Neutrophil (primary cell): ENCODE data around the gene CCDC106.
A peak's percentile ranks its signal among the peaks of the same experiment; 100 is the strongest.

Source experiments
- H3K27ac ChIP-seq: fragments of 200-600 bp; sonication (generic); 2 replicates; pipeline ENCODE4 v1.5.1; 2016; ENCODE audit warnings: mild to moderate bottlenecking, moderate library complexity
- H3K27me3 ChIP-seq: fragments of 200-600 bp; sonication (generic); 2 replicates; pipeline ENCODE4 v1.6.0; 2016; ENCODE audit warnings: mild to moderate bottlenecking
- H3K36me3 ChIP-seq: fragments of 200-600 bp; sonication (generic); 2 replicates; pipeline ENCODE4 v1.5.1; 2017
- H3K4me1 ChIP-seq, 2 experiments: fragments of 200-600 bp in 1 of 2; sonication (generic) in 1 of 2; 1 replicate in 1 of 2; 2 replicates in 1 of 2; pipeline versions ENCODE4 v1.5.1 to v1.6.1; 2013 to 2016; ENCODE audit warnings: low read depth in 1 of 2, low read length in 1 of 2, mild to moderate bottlenecking in 1 of 2, moderate library complexity in 1 of 2; ENCODE audit not compliant: control insufficient read depth in 1 of 2, insufficient read depth in 1 of 2
- H3K4me3 ChIP-seq, 2 experiments: fragments of 200-600 bp in 1 of 2; sonication (generic) in 1 of 2; 1 replicate in 1 of 2; 2 replicates in 1 of 2; pipeline ENCODE4 v1.5.1; 2013 to 2016; ENCODE audit warnings: low read depth in 1 of 2, low read length in 1 of 2, mild to moderate bottlenecking in 1 of 2, moderate library complexity in 1 of 2
- H3K9me3 ChIP-seq: fragments of 200-600 bp; sonication (generic); 2 replicates; pipeline ENCODE4 v1.5.1; 2016
- CTCF ChIP-seq: fragments of 200-600 bp; sonication (generic); IDR thresholded peaks from 2 replicates; pipeline ENCODE4 v1.5.1; 2016; ENCODE audit warnings: antibody characterized with exemption

CCDC106 gene

GRCh38 chr19:55616395-55616875 lies 31.6 kb upstream of the CCDC106 start:
- no peaks in the 10 kb centered on the region for H3K27me3 ChIP-seq
- H3K27ac ChIP-seq = peak overlapping the region; percentile 66
- H3K9me3 ChIP-seq = no peaks in the 10 kb centered on the region
- TF ChIP-seq CTCF = no peak
- H3K36me3 ChIP-seq = peaks cover 45% of the 10 kb centered on the region
- no peak overlapping the region for H3K4me3 ChIP-seq
- H3K4me1 ChIP-seq = peaks cover 55 to 64% of the 10 kb centered on the region in 2 experiments

- H3K27me3 ChIP-seq = no peaks in the 10 kb centered on the region
- peak overlapping the region; percentile 66 for H3K27ac ChIP-seq
- H3K4me3 ChIP-seq = no peak overlapping the region
- peaks cover 55 to 64% of the 10 kb centered on the region in 2 experiments for H3K4me1 ChIP-seq
- peaks cover 53% of the 10 kb centered on the region for H3K36me3 ChIP-seq
- TF ChIP-seq CTCF = no peak
- H3K9me3 ChIP-seq = no peaks in the 10 kb centered on the region
Measured at GRCh38 chr19:55617426-55617825, 30.6 kb upstream of the CCDC106 start.

DNA sequence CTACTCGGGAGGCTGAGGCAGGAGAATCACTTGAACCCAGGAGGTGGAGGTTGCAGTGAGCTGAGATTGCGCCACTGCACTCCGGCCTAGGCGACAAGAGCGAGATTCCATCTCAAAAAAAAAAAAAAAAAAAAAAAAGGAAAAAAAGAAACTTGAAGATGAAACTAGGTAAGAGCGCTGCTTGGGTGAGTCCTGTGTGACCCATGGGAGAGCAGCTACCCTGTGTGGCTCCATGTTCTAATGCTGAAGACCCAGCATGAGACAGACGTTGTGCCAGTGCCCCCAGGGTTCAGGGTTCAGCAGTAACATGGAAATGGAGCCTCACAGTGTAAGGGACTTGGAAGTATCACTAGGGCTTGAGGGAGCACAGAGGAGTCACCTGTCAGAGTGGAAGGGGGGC lies 29.6 kb upstream of the CCDC106 start:
- peaks cover 53% of the 10 kb centered on the region for H3K36me3 ChIP-seq

GRCh38 chr19:55619286-55619685 lies 28.7 kb upstream of the CCDC106 start:
- Histone ChIP-seq H3K4me1 (peaks cover 70 to 72% of the 10 kb centered on the region in 2 experiments), H3K36me3 (peaks cover 44% of the 10 kb centered on the region), H3K4me3 (peak overlapping the region in 1 of 2 experiments; percentile 0), H3K27ac (peak overlapping the region; percentile 96), H3K9me3 (no peaks in the 10 kb centered on the region), H3K27me3 (no peaks in the 10 kb centered on the region)
- no peak for TF ChIP-seq CTCF

More for the DNA sequence above, 29.6 kb upstream of the CCDC106 start:
- Histone ChIP-seq H3K27me3 (no peaks in the 10 kb centered on the region), H3K27ac (peak overlapping the region; percentile 96), H3K4me1 (peaks cover 61 to 67% of the 10 kb centered on the region in 2 experiments), H3K9me3 (no peaks in the 10 kb centered on the region), H3K4me3 (no peak overlapping the region)
- TF ChIP-seq CTCF = no peak

GRCh38 chr19:55620410-55621204 lies 27.4 kb upstream of the CCDC106 start:
- Histone ChIP-seq H3K9me3 (no peaks in the 10 kb centered on the region), H3K4me1 (peaks cover 80 to 81% of the 10 kb centered on the region in 2 experiments), H3K36me3 (peaks cover 33% of the 10 kb centered on the region), H3K4me3 (peak overlapping the region; percentile 43 to 48), H3K27ac (peak overlapping the region; percentile 96), H3K27me3 (no peaks in the 10 kb centered on the region)
- TF ChIP-seq CTCF = no peak
